Kidney (tissue), 14 donors: Measurements from ENCODE around the gene PPME1. TPM values are rescaled to one million over a fixed set of nuclear protein-coding genes. Genes with fewer than 3 reads are reported as not detected.

Source experiments
- DNase-seq, 5 donors: peaks; one replicate each; pipeline ENCODE4 v3.0.0-alpha.2; 2013 to 2020
- FAIRE-seq: peaks from 2 replicates; lab custom pipeline; 2012; peaks lifted over from hg19 to GRCh38; lab: Jason Lieb, UNC
- H3K27ac ChIP-seq, 2 donors: one replicate each; pipeline ENCODE4 v1.7.0; 2013; ENCODE audit warnings: low read depth in 2 of 2, low read length in 2 of 2, inconsistent platforms in 1 of 2
- H3K27me3 ChIP-seq: one replicate; pipeline ENCODE4 v1.7.1; 2013; ENCODE audit warnings: low read length, inconsistent platforms; ENCODE audit not compliant: control insufficient read depth, insufficient read depth
- H3K36me3 ChIP-seq, 3 donors: one replicate each; pipeline versions ENCODE4 v1.7.0 to v1.7.1; 2013; ENCODE audit warnings: low read length in 3 of 3, control low read depth in 1 of 3, inconsistent platforms in 1 of 3; ENCODE audit not compliant: insufficient read depth in 3 of 3, control insufficient read depth in 2 of 3
- H3K4me1 ChIP-seq, 3 donors: one replicate each; pipeline versions ENCODE4 v1.7.0 to v1.7.1; 2013; ENCODE audit warnings: low read length in 3 of 3, inconsistent platforms in 1 of 3, low read depth in 1 of 3; ENCODE audit not compliant: control insufficient read depth in 2 of 3, insufficient read depth in 2 of 3
- H3K4me3 ChIP-seq, 3 donors: one replicate each; pipeline versions ENCODE4 v1.7.0 to v1.8.1; 2013; ENCODE audit warnings: low read length in 3 of 3, control low read depth in 1 of 3, inconsistent platforms in 1 of 3
- H3K9ac ChIP-seq, 3 donors: one replicate each; pipeline versions ENCODE4 v1.7.0 to v1.7.1; 2013; ENCODE audit warnings: low read length in 3 of 3, control low read depth in 1 of 3, inconsistent platforms in 1 of 3
- H3K9me3 ChIP-seq, 3 donors: one replicate each; pipeline versions ENCODE4 v1.7.0 to v1.7.1; 2013; ENCODE audit warnings: low read length in 3 of 3, control low read depth in 1 of 3, inconsistent platforms in 1 of 3; ENCODE audit not compliant: control insufficient read depth in 2 of 3, insufficient read depth in 1 of 3
- CTCF ChIP-seq: IDR thresholded peaks from 3 replicates; pipeline ENCODE4 v1.5.1; 2012; ENCODE audit warnings: mild to moderate bottlenecking, moderate library complexity, borderline replicate concordance; ENCODE audit not compliant: insufficient read depth; ENCODE audit errors: extremely low read depth
- intact Hi-C: fragments of 100-400 bp; cut with DNase I; formaldehyde crosslinking; loops from one replicate; pipeline ENCODE4 v1.11.1; 2022
- polyA plus RNA-seq: library from polyadenylated mRNA; stranded (reverse); fragments of 350-450 nt; fragmentation: Illumina TruSeq; extraction: RNeasy Lipid Tissue Mini Kit (QIAGEN cat#74804); gene quantifications from one replicate; pipeline ENCODE4 v1.2.3, GENCODE V29; 2014; ENCODE audit warnings: low read depth, low replicate concordance; ENCODE audit not compliant: insufficient read depth
- total RNA-seq: library from RNA; stranded (reverse); fragmentation: NEBNext Ultra II Directional; extraction: Animal tissue kit (Norgen Biotek cat#: 25700); gene quantifications from one replicate; pipeline ENCODE4 v1.2.1, GENCODE V29; 2021
- donor health status: control.
- donor health status: control.
- donor health status: control.
- donor health status: control.
- donor health status: control.
- donor health status: DM: yes; HTN: yes; CAD: no.
- donor health status: Normal renal cell carcinoma (clear cell type).

Gene PPME1
- total and polyA plus RNA-seq, 2 donors from 2014 or later: 34.1 to 40.8 TPM

GRCh38 chr11:74182635-74183034 lies 11.5 kb downstream of the PPME1 start:
- H3K27me3 ChIP-seq: no peaks in the 10 kb centered on the region
- H3K9me3 ChIP-seq: no peaks in the 10 kb centered on the region
- H3K9ac ChIP-seq: no peak overlapping the region
- no peaks in the 10 kb centered on the region for H3K4me1 ChIP-seq
- H3K27ac ChIP-seq: no peak overlapping the region
- intact Hi-C loops: no loop called here
- H3K4me3 ChIP-seq: no peak overlapping the region
- FAIRE-seq: no peak
- no peak for TF ChIP-seq CTCF
- no peak for DNase-seq
- no peaks in the 10 kb centered on the region for H3K36me3 ChIP-seq

- Histone ChIP-seq H3K9me3 (no peaks in the 10 kb centered on the region), H3K27me3 (no peaks in the 10 kb centered on the region), H3K4me3 (no peak overlapping the region), H3K9ac (no peak overlapping the region), H3K36me3 (no peaks in the 10 kb centered on the region), H3K4me1 (no peaks in the 10 kb centered on the region), H3K27ac (no peak overlapping the region)
- intact Hi-C loops: no loop called here
- no peak for TF ChIP-seq CTCF
- no peak for FAIRE-seq
- DNase-seq: no peak
Measured at GRCh38 chr11:74185285-74185684, 14.2 kb downstream of the PPME1 start.

- Histone ChIP-seq H3K9me3 (no peaks in the 10 kb centered on the region), H3K27me3 (no peaks in the 10 kb centered on the region), H3K9ac (no peak overlapping the region), H3K27ac (no peak overlapping the region), H3K4me3 (no peak overlapping the region), H3K36me3 (no peaks in the 10 kb centered on the region), H3K4me1 (no peaks in the 10 kb centered on the region)
- intact Hi-C loops: no loop called here
- TF ChIP-seq CTCF: no peak
- no peak for FAIRE-seq
- DNase-seq: no peak
Measured at GRCh38 chr11:74185695-74186094, 14.6 kb downstream of the PPME1 start.

- Histone ChIP-seq H3K4me1 (no peaks in the 10 kb centered on the region), H3K27ac (no peak overlapping the region), H3K9me3 (no peaks in the 10 kb centered on the region), H3K4me3 (no peak overlapping the region), H3K27me3 (no peaks in the 10 kb centered on the region), H3K9ac (no peak overlapping the region), H3K36me3 (no peaks in the 10 kb centered on the region)
- DNase-seq (no peak), FAIRE-seq (no peak)
- intact Hi-C loops: no loop called here
- TF ChIP-seq CTCF: no peak
Measured at GRCh38 chr11:74195828-74196227, 24.7 kb downstream of the PPME1 start.
